HepG2 (cell line): ENCODE measurements around the gene JAZF1.

Experiments used
- BRD4 ChIP-seq: sonication (generic); formaldehyde crosslinking; IDR thresholded peaks from 2 replicates; pipeline ENCODE4 v1.4.0; 2020; ENCODE audit warnings: missing genetic modification reagents
- CREB1 ChIP-seq, 2 experiments: fragments of 450-650 bp in 1 of 2; IDR thresholded peaks; 2 replicates each; pipeline ENCODE4 v1.6.1; 2016 to 2017; ENCODE audit warnings: control low read depth in 1 of 2, mild to moderate bottlenecking in 1 of 2, missing compliant biosample characterization in 1 of 2, missing genetic modification characterization in 1 of 2
- CTCF ChIP-seq: sonication (generic); formaldehyde crosslinking; IDR thresholded peaks from 2 replicates; pipeline ENCODE4 v1.5.0; 2020; ENCODE audit warnings: mild to moderate bottlenecking, missing genetic modification reagents, moderate library complexity
- FOSL2 ChIP-seq: sonication (generic); formaldehyde crosslinking; IDR thresholded peaks from 2 replicates; pipeline ENCODE4 v1.4.0; 2020; ENCODE audit warnings: missing genetic modification reagents
- HDAC6 ChIP-seq: fragments of 200-600 bp; sonication (generic); IDR thresholded peaks from 2 replicates; pipeline ENCODE4 v1.7.0; 2017; ENCODE audit warnings: mild to moderate bottlenecking, antibody characterized with exemption, low read length, low read depth
- KDM4B ChIP-seq: sonication (generic); formaldehyde crosslinking; IDR thresholded peaks from 2 replicates; pipeline ENCODE4 v1.4.0; 2020; ENCODE audit warnings: missing genetic modification reagents
- RFX5 ChIP-seq: IDR thresholded peaks from 2 replicates; pipeline ENCODE4 v1.6.1; 2011; ENCODE audit warnings: low read depth, low read length, improper control_type of control experiment
- TCF12 ChIP-seq, 2 experiments: fragments of 450-650 bp in 1 of 2; sonication (generic) in 1 of 2; formaldehyde crosslinking in 1 of 2; IDR thresholded peaks; 2 replicates each; pipeline versions ENCODE4 v1.6.1 to v1.8.0; 2017 to 2022; ENCODE audit warnings: antibody characterized with exemption in 1 of 2, mild to moderate bottlenecking in 1 of 2, missing genetic modification reagents in 1 of 2, moderate library complexity in 1 of 2
- TCF7L2 ChIP-seq: IDR thresholded peaks from 2 replicates; pipeline ENCODE4 v1.6.1; 2011; ENCODE audit warnings: mild to moderate bottlenecking, low read depth, low read length, moderate library complexity
- ZNF383 ChIP-seq: sonication (generic); formaldehyde crosslinking; IDR thresholded peaks from 2 replicates; pipeline ENCODE4 v1.4.0; 2020; ENCODE audit warnings: missing genetic modification reagents, mild to moderate bottlenecking, borderline replicate concordance
- ZNF75D ChIP-seq: sonication (generic); formaldehyde crosslinking; IDR thresholded peaks from 2 replicates; pipeline ENCODE4 v1.8.1; 2023; ENCODE audit warnings: missing genetic modification reagents, mild to moderate bottlenecking, borderline replicate concordance
- TF ChIP-seq, protein P1 (sequence below), 2 experiments: IDR thresholded peaks; 2 replicates each; pipeline ENCODE4 v1.6.1; 2011 to 2012; ENCODE audit warnings: low read length in 2 of 2, borderline replicate concordance in 1 of 2, low read depth in 1 of 2, mild to moderate bottlenecking in 1 of 2, moderate library complexity in 1 of 2

- TF ChIP-seq CTCF (CRISPR knock-in tag) (no peak), HDAC6 (no peak), BRD4 (CRISPR knock-in tag) (no peak), CREB1 (IDR thresholded peaks at IDR 0.05) (no peak), CREB1 (CRISPR knock-in tag; IDR thresholded peaks at IDR 0.05) (no peak), FOSL2 (CRISPR knock-in tag) (no peak), RFX5 (no peak), KDM4B (CRISPR knock-in tag) (no peak), ZNF383 (CRISPR knock-in tag) (no peak), TCF7L2 (no peak), ZNF75D (no peak), TCF12 (IDR thresholded peaks at IDR 0.05) (no peak), TCF12 (CRISPR knock-in tag; IDR thresholded peaks at IDR 0.05) (no peak)
- TF ChIP-seq, protein P1, sequence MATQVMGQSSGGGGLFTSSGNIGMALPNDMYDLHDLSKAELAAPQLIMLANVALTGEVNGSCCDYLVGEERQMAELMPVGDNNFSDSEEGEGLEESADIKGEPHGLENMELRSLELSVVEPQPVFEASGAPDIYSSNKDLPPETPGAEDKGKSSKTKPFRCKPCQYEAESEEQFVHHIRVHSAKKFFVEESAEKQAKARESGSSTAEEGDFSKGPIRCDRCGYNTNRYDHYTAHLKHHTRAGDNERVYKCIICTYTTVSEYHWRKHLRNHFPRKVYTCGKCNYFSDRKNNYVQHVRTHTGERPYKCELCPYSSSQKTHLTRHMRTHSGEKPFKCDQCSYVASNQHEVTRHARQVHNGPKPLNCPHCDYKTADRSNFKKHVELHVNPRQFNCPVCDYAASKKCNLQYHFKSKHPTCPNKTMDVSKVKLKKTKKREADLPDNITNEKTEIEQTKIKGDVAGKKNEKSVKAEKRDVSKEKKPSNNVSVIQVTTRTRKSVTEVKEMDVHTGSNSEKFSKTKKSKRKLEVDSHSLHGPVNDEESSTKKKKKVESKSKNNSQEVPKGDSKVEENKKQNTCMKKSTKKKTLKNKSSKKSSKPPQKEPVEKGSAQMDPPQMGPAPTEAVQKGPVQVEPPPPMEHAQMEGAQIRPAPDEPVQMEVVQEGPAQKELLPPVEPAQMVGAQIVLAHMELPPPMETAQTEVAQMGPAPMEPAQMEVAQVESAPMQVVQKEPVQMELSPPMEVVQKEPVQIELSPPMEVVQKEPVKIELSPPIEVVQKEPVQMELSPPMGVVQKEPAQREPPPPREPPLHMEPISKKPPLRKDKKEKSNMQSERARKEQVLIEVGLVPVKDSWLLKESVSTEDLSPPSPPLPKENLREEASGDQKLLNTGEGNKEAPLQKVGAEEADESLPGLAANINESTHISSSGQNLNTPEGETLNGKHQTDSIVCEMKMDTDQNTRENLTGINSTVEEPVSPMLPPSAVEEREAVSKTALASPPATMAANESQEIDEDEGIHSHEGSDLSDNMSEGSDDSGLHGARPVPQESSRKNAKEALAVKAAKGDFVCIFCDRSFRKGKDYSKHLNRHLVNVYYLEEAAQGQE (IDR thresholded peaks at IDR 0.05; ENCODE audit: borderline replicate concordance in 1 of 2, low read depth in 1 of 2, low read length in 2 of 2) = no peak
Measured at GRCh38 chr7:28032738-28033380, 147.7 kb downstream of the JAZF1 start.
